NCI-H187 treated with DMSO at 0.1 percent for 48 hours (cell line): ENCODE measurements around the gene KRT79.
"Not testable (repeated sequence)": the region's sequence is repeated elsewhere in the genome, so short reads cannot be mapped to it uniquely, and the experiment has no call there.

ENCODE experiments used
- DNase-seq: peaks from one replicate; lab custom pipeline; 2025; lab: John Stamatoyannopoulos, UW

The KRT79 gene

DNA sequence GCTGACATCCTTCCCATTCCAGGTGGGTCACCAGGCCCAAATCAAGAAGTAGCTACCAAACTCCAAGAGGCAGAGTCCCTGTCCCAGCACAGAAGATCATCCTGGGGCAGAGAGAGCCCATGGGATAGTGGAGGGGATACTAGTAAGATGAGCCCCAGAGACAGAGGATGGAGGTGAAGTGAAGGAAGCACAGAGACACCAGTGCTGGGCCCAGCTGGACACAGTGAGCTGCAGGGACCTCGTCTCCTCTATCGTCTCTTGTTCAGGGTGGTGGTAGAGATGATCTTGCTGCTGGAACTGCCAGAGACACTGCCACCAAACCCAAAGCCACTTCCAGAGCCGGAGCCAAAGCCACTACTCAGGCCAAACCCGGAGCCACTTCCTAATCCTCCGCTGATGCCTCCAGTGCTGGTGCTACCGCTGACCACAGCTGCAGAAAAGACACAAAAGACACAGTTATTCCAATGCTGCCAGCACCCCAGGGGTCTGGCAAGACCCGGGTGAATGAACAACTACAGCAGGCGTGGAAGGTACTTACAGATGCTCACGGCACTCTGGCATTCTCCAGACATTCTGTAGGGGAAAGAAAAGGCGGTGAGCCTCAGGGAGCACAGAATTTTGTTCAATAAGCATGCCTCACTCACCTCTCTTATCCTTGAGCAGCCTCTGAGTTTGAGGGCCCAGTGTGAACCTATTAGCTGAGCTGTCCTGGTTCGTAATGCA lies 27.1 kb downstream of the KRT79 start:
- DNase-seq, result no peak

DNA sequence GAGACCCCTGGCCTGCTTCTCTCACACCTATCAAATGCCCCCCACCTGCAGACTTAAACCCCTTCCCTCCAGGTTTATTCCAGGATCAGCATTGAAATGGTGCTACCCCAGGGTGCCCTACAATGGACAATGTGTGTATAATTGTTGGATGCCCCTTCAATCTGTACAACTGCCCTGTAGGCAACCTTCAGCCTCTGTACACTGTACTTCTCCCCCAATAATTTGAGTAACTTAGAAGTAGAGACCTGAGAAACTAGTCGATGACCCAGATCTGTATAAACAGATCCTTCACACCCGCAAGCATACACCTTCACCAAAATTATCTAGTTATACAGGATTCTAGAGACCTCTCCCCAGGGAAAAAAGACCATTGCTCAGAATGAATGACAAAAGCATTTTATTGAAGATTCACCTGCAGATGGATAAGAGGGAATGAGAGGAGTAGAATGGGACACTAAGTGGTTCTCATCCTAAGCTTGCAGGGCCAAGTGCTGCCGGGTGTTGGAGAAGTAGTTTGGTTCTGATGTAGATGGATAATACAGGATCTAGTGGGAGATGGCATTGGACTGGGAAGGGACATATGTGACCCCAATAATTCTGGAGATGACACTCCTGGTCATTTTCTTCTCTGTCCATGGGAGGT lies 27.8 kb downstream of the KRT79 start:
- DNase-seq, result no peak

DNA sequence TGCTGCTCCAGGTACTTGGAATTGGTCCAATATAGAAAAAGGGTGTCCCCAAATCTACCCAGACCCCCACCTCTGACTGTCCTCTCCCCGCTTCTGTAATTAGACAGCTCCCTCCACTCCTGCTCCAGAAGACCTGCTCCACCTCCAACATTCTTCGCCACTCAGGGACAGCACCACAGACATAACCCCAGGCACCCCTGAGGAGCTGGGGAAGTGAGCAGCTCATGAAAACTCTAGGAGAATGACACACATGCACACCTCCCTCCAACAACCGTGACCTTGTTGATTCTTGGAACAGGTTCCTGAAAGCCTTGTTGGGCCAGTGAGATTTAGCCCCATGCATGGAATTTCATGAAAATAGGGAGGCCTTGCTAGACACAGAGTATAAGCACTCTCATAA lies 28.4 kb downstream of the KRT79 start:
- no peak for DNase-seq

DNA sequence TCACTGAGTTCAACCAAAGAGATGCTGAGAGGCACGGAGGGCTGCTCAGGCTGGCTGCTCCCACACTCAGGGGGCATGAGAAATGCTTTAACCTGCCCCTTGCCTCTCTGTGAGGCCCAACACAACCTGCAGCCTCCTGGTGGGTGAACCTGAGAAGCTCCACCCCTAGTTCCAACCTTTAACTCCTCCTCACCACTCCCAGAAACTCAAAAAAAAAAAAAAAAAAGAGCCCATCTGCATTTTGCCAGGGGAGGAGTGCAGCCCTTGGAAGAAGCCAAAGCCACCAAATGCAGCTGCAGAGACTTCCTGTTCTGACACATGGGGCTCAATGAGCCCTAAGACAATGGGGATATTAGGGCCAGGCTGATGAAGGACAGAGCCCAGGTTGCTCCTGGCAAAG lies 29.1 kb downstream of the KRT79 start:
- no peak for DNase-seq

DNA sequence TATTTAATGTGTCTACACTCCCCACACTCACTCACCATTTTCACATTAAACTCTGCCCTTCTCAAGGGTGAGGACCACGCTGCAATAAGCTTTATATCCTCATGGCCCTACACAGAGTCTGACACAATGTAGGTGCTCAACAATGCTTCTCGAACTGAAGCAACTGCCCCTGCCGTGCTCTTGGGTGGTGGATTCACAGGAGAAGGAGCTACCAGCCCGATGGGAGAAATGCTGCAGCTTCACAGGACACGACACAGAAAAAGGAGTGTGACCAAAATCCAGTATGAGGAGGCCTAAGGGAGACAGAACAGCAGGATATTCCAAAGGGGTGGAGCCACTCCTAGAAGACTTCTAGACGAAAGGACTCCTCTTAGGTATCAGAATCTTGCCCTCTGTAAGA lies 31.7 kb downstream of the KRT79 start:
- no peak for DNase-seq

DNA sequence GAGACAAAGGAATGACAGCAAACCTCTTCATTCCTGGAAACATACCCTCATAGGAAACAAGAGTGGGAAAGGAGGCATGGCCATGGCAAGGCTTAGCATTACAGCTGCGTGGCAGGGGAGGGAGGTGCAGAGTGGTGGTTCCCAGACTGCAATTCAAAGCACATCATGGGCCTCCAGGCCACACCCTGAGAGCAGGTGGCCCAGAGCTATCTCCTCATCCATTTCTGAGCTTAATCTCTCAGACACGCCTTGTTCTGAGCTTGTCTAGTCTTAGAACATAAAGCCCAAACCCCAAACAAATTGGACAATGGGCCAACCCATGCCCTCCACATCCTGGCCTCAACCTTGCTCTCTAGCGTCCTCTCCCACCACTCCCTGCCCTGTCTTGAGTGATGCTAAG lies 32.3 kb downstream of the KRT79 start:
- no peak for DNase-seq

DNA sequence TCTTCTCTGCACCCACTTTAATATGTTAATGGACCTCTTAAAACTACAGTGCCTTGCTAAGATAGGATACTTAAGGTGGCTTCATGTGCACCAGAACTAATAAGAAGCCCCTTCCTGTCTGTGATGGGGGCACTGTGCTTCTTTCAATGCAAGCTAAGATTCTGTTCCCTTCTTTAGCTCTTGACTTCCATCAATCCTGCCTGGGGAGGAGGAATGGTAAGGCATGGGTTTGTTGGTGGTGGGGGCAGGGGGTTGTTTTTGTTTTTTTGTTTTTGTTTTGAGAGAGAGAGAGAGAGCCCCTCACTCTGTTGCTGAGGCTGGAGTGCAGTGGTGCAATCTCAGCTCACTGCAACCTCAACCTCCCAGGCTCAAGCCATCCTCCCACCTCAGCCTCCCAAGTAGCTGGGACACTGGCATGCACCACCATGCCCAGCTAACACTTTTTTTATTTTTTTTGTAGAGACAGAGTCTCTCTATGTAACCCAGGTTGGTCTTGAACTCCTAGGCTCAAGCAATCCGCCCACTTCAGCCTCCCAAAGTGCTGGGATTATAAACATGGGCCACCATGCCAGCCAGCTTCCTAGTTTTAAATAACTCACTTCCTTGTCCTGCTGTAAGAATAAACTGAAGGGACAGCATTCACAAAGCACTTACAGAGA lies 33.7 kb downstream of the KRT79 start:
- DNase-seq, result no peak

DNA sequence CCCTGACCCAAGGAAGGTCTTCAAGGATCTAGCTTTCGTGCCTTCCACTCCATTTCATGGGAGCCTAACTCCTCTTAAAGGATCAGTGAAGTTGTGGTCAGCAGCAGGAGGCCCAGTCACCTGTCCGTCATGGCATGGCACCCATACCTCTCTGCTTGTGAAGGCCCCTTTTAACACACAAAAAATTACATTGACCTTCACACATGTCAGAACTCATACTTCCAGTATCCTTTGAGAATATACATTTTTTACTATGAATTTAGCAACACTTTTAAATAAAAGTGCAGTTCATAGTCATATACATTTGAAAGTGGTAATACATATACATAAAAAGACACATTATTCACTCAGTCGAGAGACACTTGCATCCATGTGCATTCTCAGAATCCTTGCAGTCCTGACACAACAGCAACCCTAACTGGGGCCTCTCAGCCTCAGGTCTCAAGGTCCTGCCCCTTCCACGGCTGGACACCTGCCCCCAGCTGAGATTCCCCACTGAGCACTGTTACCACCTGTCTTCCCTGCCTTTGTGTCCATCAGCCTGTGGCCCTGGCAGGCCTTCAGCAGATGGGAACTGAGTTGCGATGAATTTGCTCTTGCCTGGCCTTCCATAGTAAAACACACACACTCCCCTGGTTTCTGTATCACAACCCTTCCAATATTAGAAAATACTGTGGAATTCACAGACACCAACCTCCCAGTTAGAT lies 34.5 kb downstream of the KRT79 start:
- DNase-seq, result no peak

DNA sequence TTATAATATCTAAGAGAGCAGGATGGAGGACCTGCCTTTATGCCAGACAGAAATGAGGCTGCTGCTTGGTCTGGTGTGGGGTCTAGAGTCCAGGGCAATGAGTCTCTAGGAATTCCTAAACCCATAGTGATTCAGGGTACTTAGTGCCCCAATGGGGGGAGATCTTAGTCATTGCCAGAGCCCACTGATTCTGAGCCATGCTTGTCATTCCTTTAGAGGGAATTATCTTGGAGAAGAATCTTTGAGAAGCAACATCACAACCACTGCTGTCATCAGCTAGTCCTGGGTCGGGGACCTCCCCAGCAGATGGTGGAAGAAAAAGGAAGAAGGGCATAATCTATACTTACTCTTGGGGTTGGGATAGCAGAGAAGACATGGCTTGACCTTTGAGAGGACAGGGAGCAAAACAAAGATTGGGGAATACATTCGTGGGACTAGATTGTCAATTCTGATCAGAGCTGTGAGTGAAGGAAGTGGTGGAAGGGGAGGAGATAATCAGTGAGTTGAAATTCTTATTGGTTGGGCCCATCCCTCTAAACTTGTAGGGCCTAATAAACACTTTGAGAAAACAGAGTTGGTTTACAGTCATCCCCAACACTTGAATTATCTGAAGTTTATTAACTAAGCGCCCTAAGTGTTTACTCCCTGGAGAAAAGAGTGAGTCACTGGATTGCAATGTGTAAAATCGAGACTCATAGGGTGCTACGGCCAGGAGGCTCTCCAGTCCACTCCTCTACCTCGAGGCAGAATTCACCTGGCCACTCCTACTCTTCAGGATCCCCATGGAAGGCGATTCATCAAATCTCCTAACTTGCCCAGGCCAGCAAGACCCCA lies 35.2 kb downstream of the KRT79 start:
- no peak for DNase-seq

DNA sequence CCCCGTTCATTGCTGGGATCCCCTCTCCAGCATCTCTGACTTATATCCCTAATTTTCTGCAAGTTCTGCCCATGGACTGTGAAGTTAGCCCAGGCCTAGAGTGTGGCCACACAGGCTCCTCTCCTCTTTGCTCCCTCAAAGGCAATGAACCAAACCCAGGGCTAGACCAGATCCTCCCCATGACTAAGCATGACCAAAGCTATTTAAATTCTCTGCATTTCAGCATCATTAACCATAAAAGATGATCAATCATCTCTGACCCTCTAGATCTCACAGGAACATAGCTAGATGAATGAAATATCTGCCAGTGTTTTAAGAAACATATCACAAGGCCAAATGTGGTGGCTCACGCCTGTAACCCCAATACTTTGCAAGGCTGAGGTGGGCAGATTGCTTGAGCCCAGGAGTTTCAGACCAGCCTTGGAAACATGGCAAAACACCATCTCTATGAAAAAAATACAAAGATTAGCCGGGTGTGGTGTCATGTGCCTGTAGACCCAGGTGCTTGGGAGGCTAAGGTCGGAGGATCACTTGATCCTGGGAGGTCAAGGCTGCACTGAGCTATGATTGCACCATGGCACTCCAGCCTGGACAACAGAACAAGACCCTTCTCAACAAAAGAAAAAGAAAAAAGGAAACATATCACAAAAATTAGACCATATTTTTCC lies 36.0 kb downstream of the KRT79 start:
- no peak for DNase-seq

DNA sequence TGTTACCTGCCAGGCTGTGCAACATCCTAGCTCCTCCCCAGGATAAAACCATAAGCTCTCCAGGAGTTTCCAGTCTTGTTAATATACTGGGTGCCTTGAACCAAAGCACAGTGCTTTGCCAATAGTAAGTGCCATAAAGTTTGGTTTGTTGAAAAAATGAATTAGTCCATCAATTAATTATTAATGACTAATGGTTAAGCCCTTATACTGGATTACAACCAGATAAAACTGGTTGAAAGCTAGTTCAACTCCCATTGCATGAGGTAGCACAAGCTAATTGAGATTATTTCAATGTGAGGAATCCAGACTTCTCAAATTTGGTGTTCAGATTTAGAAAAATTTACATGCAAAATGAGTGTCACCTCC lies 36.6 kb downstream of the KRT79 start:
- no peak for DNase-seq

DNA sequence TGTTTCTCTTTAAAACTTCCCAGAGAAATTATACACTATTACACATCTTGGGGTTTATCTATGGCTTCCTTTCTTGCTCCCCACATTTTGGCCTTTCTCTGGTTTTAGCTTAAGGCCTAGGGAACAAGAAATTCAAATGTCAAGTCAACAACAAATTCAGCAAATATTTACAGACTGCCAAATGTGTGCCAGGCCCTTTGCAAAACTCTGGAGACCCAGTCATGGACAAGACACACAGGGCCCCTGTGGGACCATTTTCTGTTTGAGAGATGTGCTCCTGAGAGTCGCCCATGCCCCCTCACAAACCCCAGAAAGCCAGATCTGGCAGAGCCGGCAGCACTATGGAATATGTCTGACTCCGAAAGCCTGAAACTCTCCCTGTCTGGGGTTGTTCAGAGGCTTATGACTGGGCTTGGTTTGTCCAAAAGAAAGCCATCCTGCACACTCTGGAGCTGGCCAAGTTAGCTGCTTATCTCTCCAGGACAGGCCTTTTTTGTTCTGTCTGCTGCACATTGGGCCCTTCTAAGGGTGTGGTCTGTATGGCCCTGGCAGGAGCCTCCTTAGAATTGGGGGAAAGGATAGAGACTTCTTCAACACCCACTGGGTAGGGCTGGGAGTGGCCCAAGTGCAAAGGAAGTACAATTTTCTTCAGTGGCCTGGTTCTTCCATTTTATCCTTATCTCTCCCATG lies 37.1 kb downstream of the KRT79 start:
- DNase-seq, result no peak

DNA sequence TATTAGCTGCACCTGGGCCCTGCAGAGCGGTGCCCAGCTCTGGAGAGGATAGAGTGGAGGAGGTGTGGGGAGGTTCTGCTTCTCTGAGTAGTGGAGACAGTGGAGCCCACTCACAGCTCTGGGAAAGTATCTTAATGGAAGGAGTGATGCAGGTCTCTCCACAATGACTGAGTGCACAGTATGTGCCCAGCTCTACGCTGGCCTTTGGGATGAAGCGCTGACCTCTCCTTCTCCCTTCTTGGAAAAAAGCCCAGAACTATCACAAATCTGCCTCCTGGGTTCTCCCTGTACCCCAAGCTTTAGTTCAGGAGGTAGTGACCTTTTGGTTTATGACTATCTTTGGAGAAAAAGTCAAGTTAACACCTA lies 37.7 kb downstream of the KRT79 start:
- no peak for DNase-seq

DNA sequence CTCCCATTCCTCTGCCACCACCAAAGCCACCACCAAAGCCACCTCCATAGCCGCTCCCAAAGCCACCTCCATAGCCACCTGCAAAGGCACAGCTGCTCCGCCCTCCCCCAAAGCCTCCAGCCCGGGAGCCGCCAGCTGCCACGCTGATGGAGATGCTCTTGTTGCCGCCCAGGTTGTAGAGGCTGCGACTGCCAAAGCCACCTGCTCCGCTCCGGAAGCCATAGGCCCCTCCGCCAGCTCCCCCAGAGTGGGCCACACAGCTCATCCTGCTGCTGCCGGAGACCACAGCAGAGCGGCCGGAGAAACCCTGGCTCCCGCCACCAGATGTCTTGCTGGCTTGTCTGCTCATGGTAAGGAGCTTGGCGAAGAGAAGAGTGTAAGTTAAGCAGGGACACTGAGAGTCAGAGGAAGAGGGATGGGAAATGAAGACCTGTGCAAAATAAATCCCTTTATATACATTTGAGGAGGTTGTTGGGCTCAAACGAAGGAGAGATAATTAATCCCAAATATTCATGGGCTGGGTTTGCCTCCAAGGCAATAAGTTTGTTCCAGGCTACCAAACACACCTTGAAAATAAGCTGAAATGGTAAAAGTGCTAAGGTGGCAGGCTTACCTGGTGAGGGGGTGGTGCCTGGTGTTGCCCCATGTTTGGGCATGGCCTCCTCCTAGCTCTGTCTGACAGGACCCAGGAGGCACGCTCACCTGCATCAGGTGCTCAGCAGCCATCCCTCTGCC lies 38.2 kb downstream of the KRT79 start, which contains the start of gene KRT3:
TSS of gene KRT3 (minus strand) at position 424 of the 735 bp plus-strand sequence. CDS start at position 349, 75 bp downstream.
- DNase-seq, result no peak

DNA sequence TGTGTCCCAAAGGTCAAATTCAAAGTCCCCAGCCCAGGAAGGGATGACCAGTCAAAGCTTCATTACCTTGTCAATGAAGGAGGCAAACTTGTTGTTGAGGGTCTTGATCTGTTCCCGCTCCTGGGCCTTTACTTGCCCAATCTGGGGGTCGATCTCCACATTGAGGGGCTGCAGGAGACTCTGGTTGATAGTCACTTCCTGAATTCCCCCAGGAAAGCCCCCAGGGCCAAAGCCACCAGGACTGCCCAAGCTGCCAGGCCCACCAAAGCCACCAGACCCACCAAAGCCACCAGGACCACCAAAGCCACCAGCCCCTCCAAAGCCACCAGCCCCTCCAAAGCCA lies 38.8 kb downstream of the KRT79 start:
- not testable (repeated sequence) for DNase-seq

DNA sequence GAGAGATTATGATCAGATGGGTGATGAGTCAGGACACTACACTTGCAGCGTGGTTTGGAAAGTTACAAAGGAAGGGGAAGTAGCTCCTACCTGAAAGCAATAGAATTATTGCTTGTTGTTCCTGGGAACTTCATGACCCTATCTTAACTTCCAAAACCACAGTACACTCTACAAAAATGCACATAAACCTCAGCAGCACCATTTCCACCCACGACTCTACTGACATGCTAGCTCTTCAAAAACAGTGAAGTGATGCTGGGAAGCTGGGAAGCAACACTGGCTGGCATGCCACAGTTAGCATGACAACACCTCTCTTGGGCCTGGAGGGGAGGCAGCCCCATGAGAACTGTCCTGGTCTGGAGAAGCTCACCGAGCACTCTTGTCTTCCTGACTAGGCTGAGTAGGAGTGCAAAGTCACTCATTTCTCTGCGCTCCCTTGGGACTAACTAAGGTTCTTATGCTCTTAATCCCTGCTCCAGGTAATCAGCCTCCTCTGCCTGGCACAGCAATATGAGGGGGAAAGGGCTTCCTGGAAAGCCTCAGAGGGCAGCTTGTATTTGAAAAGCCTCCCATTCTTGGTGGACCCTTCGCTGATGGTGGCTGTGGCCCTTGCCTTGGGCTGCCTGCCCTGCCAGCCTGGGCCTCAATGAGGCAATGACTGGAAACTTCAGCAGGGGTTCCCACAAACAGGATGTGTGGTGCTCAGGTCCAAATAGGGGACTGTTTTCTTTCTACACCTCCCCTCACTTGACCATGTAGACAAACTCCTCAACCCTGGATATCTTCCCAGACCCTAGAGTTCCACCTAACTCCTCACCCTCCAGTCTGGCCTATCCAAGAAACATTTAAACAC lies 39.4 kb downstream of the KRT79 start:
- DNase-seq, result no peak

DNA sequence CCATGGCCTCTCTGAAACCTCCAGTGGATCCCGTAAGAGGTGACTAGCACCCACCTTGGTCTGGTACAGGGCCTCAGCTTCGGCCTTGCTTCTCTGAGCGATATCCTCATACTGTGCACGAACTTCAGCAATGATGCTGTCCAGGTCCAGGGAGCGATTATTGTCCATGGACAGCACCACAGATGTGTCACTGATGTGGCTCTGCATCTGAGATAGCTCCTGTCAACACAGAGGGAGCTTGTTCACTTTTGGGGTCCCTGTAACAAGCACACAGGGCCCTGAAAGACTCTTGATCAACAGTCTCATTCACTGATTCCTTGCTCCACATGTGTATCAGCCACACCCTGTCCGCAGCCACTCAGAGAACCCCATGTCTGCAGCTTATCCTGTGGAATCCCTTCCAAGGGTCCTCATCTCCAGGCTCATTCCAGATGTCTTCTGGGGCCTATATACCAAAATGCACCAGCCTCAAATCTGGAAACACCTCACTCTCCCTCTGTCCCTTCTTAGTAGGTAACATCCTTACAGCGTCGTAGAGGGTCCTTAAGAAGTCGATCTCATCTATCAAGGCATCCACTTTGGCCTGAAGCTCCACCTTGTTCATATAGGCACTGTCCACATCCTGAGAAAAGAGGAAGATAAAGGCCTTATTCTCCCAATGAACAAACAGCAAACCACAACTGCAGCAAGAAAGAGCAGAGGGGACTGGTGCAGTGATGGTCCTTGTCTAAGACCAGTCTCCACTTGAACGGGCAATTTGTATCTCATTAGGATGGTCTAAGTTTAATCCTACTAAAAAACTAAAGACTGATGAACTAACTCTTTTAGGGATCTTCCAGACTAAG lies 41.7 kb downstream of the KRT79 start:
- DNase-seq, result no peak
